Body of pancreas (tissue), 4 donors: Measurements from ENCODE around the gene ITPK1. TPM values are rescaled to one million over a fixed set of nuclear protein-coding genes. Genes with fewer than 3 reads are reported as not detected.

ENCODE experiments used
- ATAC-seq: fragments of 150-250 bp; one replicate; pipeline ENCODE4 v1.9.1; 2016
- DNase-seq, 4 donors: peaks; one replicate each; pipeline ENCODE4 v3.0.0-alpha.2; 2019
- H3K27ac ChIP-seq, 4 donors: fragments of 200-600 bp; sonication (generic); 1 replicate in 3 of 4; 2 replicates in 1 of 4; pipeline versions ENCODE4 v1.5.1 to v1.6.1; 2016 to 2019; ENCODE audit warnings: mild to moderate bottlenecking in 1 of 4, mixed read lengths in 1 of 4, moderate library complexity in 1 of 4
- H3K27me3 ChIP-seq, 2 donors: fragments of 200-600 bp; sonication (generic); one replicate each; pipeline ENCODE4 v1.6.0; 2016; ENCODE audit warnings: mild to moderate bottlenecking in 1 of 2
- H3K36me3 ChIP-seq, 2 donors: fragments of 200-600 bp; sonication (generic); replicated peaks in 1 of 2; 2 replicates each; pipeline ENCODE4 v1.5.1; 2016; ENCODE audit warnings: low read depth in 2 of 2; ENCODE audit not compliant: insufficient read depth in 1 of 2
- H3K4me1 ChIP-seq: fragments of 200-600 bp; sonication (generic); one replicate; pipeline ENCODE4 v1.6.0; 2016
- H3K4me3 ChIP-seq, 2 donors: fragments of 200-600 bp; sonication (generic); 1 replicate in 1 of 2; 2 replicates in 1 of 2; pipeline ENCODE4 v1.5.1; 2016 to 2019
- H3K9me3 ChIP-seq, 3 donors: fragments of 200-600 bp; sonication (generic); 1 replicate in 2 of 3; 2 replicates in 1 of 3; pipeline ENCODE4 v1.5.1; 2016
- CTCF ChIP-seq, 7 experiments: fragments of 450-650 bp in 4 of 7; fragments of 200-600 bp in 3 of 7; sonication (generic) in 3 of 7; IDR thresholded peaks; one replicate each; pipeline ENCODE4 v1.5.1; 2016 to 2019; ENCODE audit warnings: antibody characterized with exemption in 7 of 7
- POLR2A ChIP-seq, 3 donors: fragments of 450-650 bp; IDR thresholded peaks; one replicate each; pipeline ENCODE4 v1.6.1; 2016; ENCODE audit warnings: antibody characterized with exemption in 3 of 3, mild to moderate bottlenecking in 2 of 3
- WGBS, 2 donors: methylation state at CpG; one replicate each; pipeline ENCODE4 v1.1.5; 2017; 5-methylcytosine and 5-hydroxymethylcytosine counted together
- intact Hi-C: fragments of 100-400 bp; cut with DNase I; formaldehyde crosslinking; loops from one replicate; pipeline ENCODE4 v1.15.1; 2023
- total RNA-seq, 2 donors: library from RNA; depleted of rRNA; stranded (reverse); fragments of >200 nt; gene quantifications; one replicate each; pipeline ENCODE4 v1.1.0, GENCODE V29; 2016

The ITPK1 gene
- total RNA-seq, 2 donors from 2014 or later = 30.1 to 32.6 TPM

GRCh38 chr14:93005838-93006237 is 109.9 kb downstream of the ITPK1 start:
- H3K4me3 ChIP-seq = no peak overlapping the region
- H3K36me3 ChIP-seq = no peaks in the 10 kb centered on the region
- DNase-seq (no peak), ATAC-seq (no peak)
- no peaks in the 10 kb centered on the region for H3K27me3 ChIP-seq
- WGBS, 2 donors = 77% methylated on average over 5 to 8 of the region's 8 CpGs
- intact Hi-C loops = no loop called here
- H3K27ac ChIP-seq = peak overlapping the region in 2 of 4 donors; percentile 55 to 56
- H3K9me3 ChIP-seq = no peaks in the 10 kb centered on the region
- TF ChIP-seq CTCF (IDR thresholded peaks at IDR 0.05) (no peak), POLR2A (IDR thresholded peaks at IDR 0.05) (no peak)
- peaks cover 42% of the 10 kb centered on the region for H3K4me1 ChIP-seq

GRCh38 chr14:93005135-93005813 is 110.5 kb downstream of the ITPK1 start:
- Histone ChIP-seq H3K36me3 (no peaks in the 10 kb centered on the region), H3K4me3 (no peak overlapping the region), H3K4me1 (peaks cover 42% of the 10 kb centered on the region), H3K27ac (peak overlapping the region in 2 of 4 donors; percentile 13 to 55), H3K27me3 (no peaks in the 10 kb centered on the region), H3K9me3 (no peaks in the 10 kb centered on the region)
- intact Hi-C loops = no loop called here
- TF ChIP-seq POLR2A (IDR thresholded peaks at IDR 0.05) (no peak), CTCF (IDR thresholded peaks at IDR 0.05) (no peak)
- WGBS, 2 donors = 38 to 49% methylated on average over 7 of the region's 7 CpGs
- peak; percentile 55 for ATAC-seq
- DNase-seq = peak; percentile 47 to 74 (median 64)

- DNase-seq (no peak), ATAC-seq (no peak)
- no peaks in the 10 kb centered on the region for H3K9me3 ChIP-seq
- intact Hi-C loops = no loop called here
- H3K4me1 ChIP-seq = peaks cover 42% of the 10 kb centered on the region
- no peaks in the 10 kb centered on the region for H3K27me3 ChIP-seq
- TF ChIP-seq POLR2A (IDR thresholded peaks at IDR 0.05) (no peak), CTCF (IDR thresholded peaks at IDR 0.05) (no peak)
- H3K4me3 ChIP-seq = no peak overlapping the region
- H3K27ac ChIP-seq = peak overlapping the region in 1 of 4 donors; percentile 55
- H3K36me3 ChIP-seq = no peaks in the 10 kb centered on the region
- whole genome bisulfite sequencing, 2 donors = 96 to 98% methylated on average over 7 of the region's 7 CpGs
Observed at GRCh38 chr14:93004699-93005082, 111.0 kb downstream of the ITPK1 start.

- intact Hi-C loops = no loop called here
- Histone ChIP-seq H3K9me3 (no peaks in the 10 kb centered on the region), H3K4me1 (peaks cover 42% of the 10 kb centered on the region), H3K27me3 (no peaks in the 10 kb centered on the region), H3K4me3 (no peak overlapping the region), H3K27ac (no peak overlapping the region), H3K36me3 (no peaks in the 10 kb centered on the region)
- no peak for ATAC-seq
- TF ChIP-seq CTCF (IDR thresholded peaks at IDR 0.05) = no peak
- TF ChIP-seq POLR2A (IDR thresholded peaks at IDR 0.05) = no peak
- 92 to 94% methylated on average over 17 to 18 of the region's 18 CpGs for WGBS, 2 donors
- DNase-seq = no peak
Observed at GRCh38 chr14:93003945-93004698, 111.6 kb downstream of the ITPK1 start.
